ENCODE results near the gene DNAAF3.

DNA sequence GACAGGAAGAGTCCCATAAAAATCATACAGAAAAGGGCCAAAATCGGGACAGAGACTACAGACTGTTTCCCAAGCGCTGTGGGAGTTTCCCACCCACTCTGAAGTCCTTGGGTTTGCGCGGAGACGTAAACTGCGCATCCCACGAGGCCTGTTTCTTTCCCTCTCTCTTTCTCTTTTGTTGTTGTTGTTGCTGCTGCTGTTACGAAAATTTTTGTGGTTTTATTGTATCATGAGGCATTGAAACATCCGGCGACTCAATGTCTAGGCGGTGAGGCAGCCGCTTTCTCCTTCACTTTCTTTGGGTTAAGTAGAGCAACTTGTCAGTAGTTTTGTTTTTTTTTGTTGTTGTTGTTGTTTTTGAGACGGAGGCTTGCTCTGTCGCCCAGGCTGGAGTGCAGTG, 47.4 kb downstream of the DNAAF3 start:
- TF ChIP-seq EP300 (IDR thresholded peaks at IDR 0.05; ENCODE audit: borderline replicate concordance) (no peak), YY1 (IDR thresholded peaks at IDR 0.05; ENCODE audit: low read depth) (no peak), REST (IDR thresholded peaks at IDR 0.05; ENCODE audit: low read depth) (no peak), RAD21 (IDR thresholded peaks at IDR 0.05; ENCODE audit: low read depth) (no peak), USF1 (IDR thresholded peaks at IDR 0.05) (no peak), TAF1 (IDR thresholded peaks at IDR 0.05; ENCODE audit: low read depth) (no peak), TCF12 (IDR thresholded peaks at IDR 0.05; ENCODE audit: low read depth) (no peak), MAX (IDR thresholded peaks at IDR 0.05) (no peak)
